Jurkat, Clone E6-1 (cell line): Measurements from ENCODE around the gene DHX32.
"Not testable (repeated sequence)": the region's sequence is repeated elsewhere in the genome, so short reads cannot be mapped to it uniquely, and the experiment has no call there.

Experiments used
- DNase-seq: peaks from one replicate; pipeline ENCODE4 v3.0.0-alpha.2; 2011; ENCODE audit warnings: low read depth, low spot score
- H3K4me3 ChIP-seq: 2 replicates; pipeline ENCODE4 v1.5.1; 2011; ENCODE audit warnings: mild to moderate bottlenecking, low read length, control low read depth, moderate library complexity

The DHX32 gene

DNA sequence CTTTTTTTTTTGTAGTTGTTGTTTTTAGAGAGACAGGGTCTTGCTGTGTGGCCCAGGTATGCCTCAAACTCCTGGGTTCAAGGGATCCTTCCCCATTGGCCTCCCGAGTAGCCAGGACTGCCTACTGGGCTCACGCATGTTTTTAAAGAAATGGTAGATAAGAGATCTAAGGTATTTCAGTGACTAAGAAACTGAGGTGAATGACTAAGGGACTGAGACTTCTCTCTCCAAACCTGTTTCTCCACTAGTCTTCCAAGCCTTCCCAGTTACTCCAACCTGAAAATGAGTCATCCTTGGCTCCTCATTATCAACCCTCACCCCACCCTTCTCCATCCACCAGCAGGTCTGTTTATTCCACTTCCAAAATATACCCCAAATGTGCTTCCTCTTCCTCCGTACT is 19.9 kb upstream of the DHX32 start:
- not testable (repeated sequence) for H3K4me3 ChIP-seq, DNase-seq

DNA sequence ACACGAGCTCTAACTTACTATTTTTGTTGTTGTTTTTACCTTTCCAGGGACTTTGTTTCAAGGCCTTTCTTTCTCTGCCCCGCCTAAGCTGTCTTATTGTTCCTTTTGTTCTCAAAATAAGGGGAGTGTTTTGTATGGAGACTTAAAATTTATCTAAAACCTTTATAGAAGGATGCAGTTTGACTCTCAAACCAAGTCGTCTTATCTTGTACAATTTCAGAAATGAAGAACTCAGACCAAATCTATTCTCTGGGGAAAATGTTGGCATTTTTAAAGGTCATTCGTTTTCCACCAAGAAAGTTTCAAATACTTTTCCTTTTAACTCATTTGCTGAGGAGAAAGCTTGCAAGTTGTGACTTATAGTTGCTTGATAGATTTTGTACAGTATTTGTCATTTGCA is 16.2 kb upstream of the DHX32 start:
- DNase-seq, H3K4me3 ChIP-seq: not testable (repeated sequence)

DNA sequence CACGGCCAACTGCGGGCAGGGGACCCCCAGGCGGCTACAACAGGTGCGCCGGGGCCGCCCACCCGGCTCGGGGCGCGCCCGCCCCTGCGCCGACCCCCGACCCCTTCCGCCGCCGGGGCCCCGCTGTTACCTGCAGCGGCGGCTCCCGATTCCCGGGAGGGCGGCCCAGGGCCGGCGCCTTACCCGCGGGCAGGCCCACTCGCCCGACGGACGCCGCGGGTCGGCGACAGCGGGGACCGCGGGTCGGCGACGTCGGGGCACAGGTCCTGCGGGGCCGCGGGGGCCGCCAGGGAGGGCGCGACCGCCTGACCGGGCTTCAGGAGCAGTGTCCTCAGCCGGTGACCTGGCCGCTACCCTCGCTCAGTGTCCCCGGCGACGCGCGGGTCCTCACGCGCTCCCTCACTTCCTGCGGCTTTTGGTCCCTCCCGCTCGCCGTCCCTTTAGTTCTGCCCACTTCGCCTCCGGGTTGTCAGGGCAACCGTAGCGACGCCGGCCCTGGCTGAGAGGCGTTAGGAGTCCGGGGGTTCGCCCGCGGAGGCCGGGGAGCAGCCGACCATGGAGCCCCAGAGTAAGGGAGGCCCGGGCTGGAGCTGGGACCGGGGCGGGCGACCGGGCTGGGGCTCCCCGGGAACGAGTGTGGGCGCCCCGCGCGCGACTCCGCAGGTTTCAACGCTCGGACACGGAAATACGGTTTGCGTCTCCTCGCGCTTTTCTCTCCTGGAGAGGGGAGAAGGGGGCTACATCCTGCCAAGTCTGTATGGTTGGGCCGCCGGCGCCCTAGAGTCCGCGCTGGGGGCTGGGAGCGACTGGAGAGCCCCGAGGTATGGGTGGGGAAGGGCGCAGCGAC is 15.2 kb upstream of the DHX32 start, which contains the start of gene FANK1:
FANK1 (plus strand) TSS at position 477 of the 847 bp plus-strand sequence; CDS start at position 556, 79 bp downstream.
- DNase-seq, result peak; percentile 15
- H3K4me3 ChIP-seq, result peak within 1 kb of the TSS; percentile 28

DNA sequence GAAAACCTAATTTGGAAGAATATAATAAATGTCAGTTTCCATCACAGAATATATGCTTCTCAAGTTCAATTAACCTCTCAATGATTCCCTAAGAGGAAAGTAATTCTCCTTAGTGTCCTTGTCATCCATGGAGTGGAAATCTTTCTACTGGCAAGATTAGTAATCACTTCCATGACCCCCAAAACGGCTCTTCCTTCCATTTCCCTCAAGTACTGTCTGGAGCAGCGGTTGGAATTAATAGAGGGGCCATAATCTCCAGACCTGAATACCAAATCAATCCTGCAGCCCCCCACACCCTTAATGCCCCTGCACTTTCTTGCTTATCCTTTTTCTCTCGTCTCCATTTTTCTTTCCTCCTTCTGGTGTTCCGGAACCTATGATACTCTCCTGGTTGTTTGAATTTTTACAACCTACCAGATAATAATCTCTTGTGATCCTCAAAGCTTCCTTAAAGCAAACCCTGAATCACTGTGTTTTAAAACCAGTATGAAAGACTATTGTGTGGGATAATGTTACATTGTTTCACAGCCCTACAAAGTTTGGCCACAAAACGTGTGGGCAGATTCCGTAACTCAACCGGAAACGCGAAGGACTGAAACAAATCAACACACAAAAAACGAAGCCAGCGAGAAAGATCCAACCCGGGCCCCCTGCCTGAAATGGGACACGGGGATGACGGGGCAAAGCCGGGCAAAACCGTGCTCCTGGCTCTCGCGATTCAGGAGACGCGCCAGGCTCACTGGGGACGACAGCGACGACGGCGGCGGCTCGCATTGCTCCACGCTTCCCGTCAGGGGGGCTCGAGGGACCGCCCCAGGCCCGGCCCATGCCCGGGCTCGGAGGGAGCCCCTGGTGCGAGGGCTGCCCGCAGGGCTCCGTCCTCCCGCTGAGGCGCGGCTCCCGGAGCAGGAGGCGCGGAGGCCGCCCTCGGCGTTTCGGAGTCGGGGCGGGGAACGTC is 14.3 kb upstream of the DHX32 start:
- DNase-seq, H3K4me3 ChIP-seq: not testable (repeated sequence)

DNA sequence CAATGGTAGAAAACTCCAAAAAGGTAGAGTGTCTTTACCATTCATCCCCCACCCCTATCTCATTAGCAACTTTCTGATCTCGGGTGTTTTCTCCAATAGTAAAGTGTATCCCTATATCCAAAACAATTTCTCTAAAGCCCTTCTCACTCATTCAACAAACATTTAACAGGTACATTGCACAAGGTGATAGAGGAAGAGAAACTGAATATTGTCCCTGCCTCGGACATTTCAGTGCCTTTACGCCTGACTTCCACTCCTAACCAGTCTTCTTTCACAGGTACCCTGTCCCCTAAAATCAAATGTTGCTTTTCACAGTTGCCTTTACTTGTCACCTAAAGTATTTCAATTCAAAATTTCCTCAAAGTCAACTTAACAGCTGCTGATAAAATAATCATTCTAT is 13.1 kb upstream of the DHX32 start:
- H3K4me3 ChIP-seq, DNase-seq: not testable (repeated sequence)

DNA sequence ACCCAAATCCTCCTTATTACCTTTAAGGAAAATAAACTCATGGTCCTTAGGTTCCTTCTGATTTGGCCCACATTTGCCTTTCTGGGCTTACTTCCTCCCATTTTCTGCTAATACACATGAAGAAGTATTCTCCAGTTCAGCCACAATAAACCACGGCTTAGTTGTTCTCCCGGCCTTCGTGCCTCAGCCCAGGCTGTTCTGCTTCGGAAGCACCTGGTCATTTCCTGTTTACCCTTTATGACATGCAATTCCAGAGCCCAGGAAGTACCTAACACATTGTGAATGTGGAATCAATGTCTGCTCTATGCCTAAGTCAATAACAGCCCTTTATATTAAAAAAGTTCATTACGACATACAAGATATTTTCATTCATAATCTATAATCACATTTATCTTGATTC is 11.3 kb upstream of the DHX32 start:
- DNase-seq, H3K4me3 ChIP-seq: not testable (repeated sequence)

DNA sequence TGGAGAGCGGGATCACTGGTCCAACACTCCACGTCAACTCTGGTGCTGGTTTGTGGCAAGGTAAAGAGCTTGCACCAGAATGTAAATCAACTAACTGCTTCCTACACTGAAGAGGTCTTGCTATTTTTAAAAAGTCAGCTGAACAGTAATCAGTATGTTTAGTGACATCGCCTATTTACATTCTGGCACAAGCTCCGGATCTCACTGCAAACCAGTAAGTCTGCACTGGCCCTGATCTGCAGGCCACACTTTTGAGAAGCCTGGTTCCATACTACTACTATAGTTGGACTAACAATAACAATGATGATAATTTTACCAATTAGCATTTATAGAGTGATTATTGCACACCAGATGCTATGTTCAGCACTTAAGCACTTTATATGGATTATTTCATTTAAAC is 8.3 kb upstream of the DHX32 start:
- H3K4me3 ChIP-seq, DNase-seq: not testable (repeated sequence)

DNA sequence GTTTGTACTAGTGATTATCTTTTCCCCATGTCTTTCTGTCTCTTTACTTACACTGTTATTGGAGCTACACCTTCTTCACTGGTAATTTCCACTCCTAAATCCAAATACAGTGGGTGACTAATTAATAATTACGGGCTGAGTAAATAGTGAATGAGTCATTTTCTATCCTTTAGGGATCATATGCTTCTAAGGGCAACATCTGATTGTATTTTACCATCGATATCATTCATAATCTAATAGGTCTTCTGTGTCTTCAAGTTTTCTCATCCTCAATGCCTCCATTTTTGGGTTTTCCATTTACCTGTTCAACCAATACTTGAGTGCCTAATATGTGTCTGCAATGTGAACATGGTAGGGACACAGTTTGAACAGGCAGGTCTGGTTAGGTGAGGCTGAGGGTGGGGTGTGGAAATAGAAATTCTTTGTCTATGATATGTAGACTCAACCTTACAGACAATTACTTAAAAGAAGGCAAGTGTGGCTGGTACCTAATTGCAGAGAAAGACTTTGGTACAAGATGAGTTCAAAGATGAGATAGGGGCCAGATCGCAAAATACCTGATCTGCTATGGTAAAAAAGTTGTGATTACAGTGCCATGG is 5.9 kb upstream of the DHX32 start:
- no peak for DNase-seq

DNA sequence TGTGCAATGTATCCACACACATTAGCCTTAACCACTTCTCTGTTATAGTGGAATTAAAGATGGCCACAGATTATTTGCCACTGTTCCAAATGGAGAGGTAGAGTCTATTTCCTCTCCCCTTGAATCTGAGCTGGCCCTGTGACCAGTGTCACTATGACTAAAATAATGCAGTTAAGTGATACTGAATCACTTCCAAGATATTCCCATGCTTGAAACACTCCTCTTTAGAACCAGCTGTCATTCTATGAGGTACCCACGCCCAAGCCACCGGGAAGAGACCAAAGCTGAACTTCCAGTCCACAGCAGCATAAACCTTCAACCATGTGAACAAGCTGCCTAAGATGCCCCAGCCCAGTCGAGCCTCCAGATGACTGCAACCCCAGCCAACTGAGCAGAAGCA is 2.1 kb upstream of the DHX32 start:
- H3K4me3 ChIP-seq, result no peak overlapping the region
- DNase-seq, result no peak

More for the DNA sequence above, 5.9 kb upstream of the DHX32 start:
- H3K4me3 ChIP-seq, result no peak overlapping the region

DNA sequence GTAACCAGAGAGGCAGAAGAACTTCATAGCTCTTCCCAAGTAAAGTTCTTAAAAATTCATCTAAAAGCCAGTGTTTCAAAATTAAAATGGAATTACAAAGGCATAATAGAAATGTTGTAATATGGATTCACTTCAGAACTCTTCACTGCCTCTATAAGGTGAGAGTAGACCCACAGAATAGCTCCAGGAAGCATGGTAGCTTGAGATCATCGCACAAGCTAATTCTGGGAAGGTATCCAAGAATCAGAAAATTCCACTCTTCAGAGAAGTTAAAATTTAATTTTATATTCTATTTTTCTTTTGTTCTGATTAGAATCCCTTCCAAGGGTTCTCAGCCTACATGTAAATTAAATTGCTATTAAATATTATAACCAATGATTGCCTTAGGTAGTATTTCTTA is 1.5 kb upstream of the DHX32 start:
- no peak overlapping the region for H3K4me3 ChIP-seq
- no peak for DNase-seq

DNA sequence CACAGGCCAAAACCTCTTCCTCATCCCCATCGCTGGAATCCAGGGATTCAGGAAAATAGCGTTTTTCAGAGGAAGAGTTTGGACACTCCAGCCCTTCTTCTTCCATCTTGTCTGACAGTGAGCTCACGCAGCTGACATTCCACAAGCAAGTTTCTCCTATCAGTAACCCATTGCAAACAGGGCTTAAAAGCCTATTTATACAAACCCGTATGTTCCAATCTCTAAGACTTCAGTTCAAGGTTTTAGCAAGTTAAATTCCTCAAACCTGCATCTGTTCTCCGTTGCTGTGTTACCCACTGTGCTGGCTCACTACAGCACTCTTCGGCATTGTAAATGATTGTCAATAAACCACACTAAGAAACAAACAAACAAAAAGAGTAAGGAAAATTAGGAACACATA is 373 bp downstream of the DHX32 start:
- H3K4me3 ChIP-seq, result no peak overlapping the region

DNA sequence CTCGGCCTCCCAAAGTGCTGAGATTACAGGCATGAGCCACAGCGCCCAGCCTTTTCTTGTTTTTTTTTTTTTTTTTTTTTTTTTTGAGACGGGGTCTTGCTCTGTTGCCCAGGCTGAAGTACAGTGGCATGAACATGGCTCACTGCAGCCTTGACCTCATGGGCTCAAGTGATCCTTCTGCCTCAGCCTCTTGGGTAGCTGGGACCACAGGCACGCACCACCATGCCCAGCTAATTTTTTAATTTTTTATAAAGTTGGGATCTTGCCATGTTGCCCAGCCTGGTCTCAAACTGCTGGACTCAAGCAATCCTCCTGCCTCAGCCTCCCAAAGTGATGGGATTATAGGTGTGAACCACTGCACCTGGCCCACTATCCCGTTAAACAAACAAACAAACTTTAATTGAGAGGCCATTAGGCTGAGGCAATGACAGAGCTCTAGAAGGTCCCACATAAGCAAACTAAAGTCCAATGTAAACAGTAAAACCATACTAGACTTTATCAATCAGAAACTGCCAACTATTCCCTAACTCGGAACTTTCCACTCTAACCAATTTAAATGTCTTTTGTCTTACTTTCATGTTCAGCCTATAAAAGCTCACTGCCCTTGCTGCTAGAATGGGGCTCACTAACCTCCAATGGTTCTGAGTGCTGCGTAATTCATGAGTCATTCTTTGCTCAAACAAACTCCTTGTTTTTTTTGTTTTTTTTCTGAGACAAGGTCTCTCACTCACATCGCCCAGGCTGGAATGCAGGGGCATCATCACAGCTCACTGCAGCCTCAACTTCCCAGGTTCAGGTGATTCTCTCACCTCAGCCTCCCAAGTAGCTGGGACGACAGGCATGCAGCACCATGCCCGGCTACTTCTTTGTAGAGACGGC is 1.9 kb downstream of the DHX32 start:
- no peak overlapping the region for H3K4me3 ChIP-seq
- DNase-seq, result no peak

More for the DNA sequence above, 373 bp downstream of the DHX32 start:
- no peak for DNase-seq

DNA sequence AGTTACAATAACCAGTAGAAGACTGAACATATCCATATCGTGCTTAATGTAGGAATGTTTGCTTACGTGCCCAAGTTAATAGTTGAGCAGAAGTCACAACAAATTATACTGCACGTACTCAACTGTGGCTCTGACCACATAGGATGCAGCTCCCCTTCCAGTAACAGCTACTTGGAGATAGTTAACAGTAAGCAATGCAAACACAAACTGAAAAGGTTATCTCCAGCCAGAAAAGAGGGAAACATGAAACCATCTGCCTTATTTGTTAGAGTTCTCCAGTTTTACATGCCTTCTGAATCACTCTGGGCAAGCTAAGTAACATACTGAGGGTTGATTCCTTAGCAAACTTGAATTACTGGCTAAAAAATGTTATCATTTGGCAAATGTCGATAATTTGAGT is 9.8 kb downstream of the DHX32 start:
- no peak overlapping the region for H3K4me3 ChIP-seq
- no peak for DNase-seq

DNA sequence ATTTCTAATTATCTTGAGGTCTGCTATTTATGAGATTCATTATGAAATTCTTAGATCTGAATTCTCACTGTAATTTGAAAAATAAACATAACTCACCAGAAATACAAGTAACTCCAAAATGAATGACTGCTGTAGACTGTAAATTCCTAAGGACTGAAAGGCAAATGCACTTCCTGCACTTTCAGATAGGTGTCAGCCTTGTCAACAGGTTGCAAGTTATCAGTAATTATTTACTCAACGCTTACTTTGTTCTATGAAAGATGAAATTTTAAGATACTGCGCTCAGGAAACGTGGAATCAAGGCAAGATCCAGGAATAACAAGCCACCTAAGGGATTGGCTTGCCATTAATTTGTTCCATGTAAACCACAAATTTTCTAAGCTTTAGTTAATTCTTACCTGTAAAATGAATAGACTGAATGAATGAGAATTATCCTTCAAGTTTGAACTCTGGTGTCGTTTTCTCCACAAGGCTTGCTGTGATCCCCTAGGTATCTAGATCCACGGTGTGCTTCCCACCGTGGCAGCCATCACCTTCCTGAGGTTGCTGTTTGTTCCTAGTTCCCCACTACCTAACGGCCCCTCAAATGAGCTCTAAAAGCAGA is 12.6 kb downstream of the DHX32 start:
- peak; percentile 28 for DNase-seq
- no peak overlapping the region for H3K4me3 ChIP-seq

DNA sequence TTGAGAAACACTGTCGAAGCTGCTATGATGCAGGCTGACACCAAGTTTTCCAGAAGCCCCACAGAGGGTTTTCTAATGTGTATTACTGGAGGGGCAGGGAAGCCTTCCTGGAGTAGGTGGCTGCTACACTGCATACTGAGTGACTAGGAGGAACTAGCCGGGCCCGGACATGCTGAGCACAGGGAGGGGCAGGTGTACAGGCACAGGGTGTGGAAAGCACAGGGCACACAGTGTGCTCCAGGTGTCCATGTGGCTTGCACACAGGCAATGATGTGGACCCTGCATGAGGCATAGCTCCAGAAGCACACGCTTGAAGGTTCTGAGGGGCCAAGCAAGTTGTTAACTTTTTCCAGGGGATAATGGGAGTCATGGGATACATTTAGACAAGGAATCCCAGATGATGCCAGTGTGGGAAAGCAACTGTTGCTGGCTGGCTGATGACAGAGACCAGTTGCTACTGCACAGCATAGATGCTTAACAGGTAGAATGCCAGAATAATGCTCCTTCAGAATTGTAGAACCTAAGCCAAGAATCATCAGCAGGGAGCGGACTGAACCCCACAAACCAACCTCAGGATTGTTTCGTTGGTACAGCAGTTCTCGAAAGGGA is 14.6 kb downstream of the DHX32 start:
- H3K4me3 ChIP-seq, result no peak overlapping the region

DNA sequence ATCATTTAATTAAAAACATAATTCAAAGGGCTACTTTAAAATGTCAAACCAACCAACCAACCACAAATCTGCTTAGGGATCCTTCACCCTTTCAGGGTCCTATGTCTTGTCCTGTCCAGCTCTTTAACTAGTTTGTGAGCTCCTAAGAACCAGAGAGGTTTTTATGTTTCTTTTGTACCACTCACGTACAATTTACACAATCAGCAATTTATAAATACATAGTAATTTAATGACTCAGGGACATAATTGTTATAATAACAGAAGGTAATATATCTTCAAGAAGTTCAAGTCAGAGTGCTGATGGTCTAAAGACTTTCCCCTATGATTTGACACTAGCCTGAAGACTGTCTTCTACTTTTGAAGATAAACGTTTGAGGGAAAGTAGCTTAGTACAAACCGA is 16.0 kb downstream of the DHX32 start:
- no peak overlapping the region for H3K4me3 ChIP-seq
- DNase-seq, result no peak

More for the DNA sequence above, 14.6 kb downstream of the DHX32 start:
- DNase-seq, result no peak

DNA sequence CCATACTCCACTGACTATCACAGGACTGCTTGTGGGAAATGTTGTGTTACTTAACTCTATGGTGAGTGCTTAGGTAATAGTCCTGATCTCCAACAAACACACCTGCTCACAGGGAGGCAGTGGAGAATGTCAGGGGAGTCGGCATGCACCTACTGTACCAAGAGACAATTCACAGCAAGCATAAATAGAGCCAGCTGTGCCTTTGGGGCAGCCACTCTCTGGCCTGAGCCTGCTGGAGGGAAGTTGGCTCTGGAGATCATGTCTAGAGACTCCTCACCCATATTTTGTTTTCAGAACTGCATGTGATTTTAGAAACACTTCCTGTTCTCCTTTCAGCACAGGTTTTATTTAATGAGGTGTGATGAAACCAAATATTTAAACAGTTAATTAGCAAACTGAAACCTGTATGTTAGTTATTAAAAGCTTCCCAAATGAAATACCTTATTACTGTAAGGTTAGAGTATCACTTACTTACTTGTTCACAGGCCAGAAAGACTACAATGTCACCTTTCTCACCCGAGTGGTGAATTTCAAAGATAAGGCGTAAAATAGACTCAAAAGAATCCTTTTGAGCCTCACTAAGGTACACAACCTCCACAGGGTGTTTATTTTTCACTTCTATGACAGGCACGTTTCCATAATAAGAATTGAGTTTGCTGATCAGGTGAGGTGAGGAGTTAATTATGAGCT is 21.8 kb downstream of the DHX32 start:
- no peak overlapping the region for H3K4me3 ChIP-seq
- no peak for DNase-seq
